NOMO-1 treated with DMSO at 0.1 percent for 48 hours (cell line): ENCODE results near the gene CMTM6.
"Not testable (repeated sequence)": the region's sequence is repeated elsewhere in the genome, so short reads cannot be mapped to it uniquely, and the experiment has no call there.

ENCODE experiments used
- DNase-seq: peaks from one replicate; lab custom pipeline; 2025; ENCODE audit not compliant: unreplicated experiment; lab: John Stamatoyannopoulos, UW

CMTM6 gene

GRCh38 chr3:32467333-32468070 is 35.1 kb downstream of the CMTM6 start:
- DNase-seq = peak; percentile 47

DNA sequence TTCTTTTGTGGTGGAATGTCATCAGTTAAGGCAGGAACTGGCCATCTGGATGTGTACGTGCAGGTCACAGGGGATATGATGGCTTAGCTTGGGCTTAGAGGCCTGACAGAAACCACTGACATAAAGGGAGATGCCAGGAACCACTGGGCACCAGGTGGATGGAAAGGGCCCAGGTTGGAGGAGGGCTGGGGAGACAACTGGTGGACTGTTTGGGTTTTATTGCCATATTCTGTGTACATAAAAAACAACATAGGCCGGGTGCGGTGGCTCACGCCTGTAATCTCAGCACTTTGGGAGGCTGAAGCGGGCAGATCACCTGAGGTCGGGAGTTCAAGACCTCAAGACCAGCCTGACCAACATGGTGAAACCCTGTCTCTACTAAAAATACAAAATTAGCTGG is 35.8 kb downstream of the CMTM6 start:
- DNase-seq = not testable (repeated sequence)

GRCh38 chr3:32464726-32465125 is 37.9 kb downstream of the CMTM6 start:
- DNase-seq = not testable (repeated sequence)

DNA sequence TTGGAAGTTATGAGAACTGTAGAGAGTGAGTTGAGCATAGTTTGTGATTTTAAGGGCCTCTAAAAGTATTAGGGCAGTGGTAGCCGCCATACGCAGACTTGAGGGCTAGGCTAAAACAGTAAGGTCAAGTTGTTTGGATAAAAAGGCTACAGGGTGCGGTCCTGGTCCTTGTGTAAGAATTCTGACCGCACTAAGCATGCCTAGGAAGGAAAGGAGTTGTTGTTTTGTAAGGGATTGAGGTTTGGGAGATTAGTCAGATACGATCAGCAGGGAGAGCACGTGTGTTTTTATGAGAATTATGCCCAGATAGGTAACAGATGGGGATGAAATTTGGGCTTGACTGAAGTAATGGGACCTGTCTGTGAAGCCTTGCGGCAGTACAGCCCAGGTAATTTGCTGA is 39.2 kb downstream of the CMTM6 start:
- DNase-seq = not testable (repeated sequence)

DNA sequence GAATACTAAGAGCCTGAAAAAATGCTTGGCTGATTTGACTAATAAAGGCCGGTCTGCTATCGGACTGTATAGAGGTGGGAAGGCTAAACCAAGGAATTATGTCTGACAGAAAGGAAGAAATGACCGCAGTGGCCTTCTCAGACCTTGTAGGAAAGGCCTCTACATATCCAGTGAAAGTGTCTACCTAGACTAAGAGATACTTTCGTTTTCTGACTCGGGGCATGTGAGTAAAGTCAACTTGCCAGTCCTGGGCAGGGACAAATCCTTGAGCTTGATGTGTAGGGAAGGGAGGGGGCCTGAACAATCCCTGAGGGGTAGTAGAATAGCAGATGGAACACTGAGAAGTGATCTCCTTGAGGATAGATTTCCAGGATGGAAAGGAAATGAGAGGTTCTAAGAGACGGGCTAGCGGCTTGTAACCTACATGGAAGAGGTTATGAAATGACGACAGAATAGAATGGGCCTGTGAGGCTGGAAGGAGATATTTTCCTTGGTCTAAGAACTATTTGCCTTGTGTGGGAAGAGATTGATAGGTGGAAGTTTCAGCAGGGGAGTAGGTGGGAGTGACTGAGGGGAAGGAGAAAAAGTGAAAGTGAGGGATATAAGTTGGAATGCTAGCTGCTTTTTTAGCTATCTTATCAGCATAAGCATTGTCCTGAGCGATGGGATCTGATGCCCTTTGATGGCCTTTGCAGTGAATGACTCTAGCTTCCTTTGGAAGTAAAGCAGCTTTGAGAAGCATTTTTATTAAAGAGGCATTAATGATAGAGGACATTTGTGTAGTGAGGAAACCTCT is 40.3 kb downstream of the CMTM6 start:
- DNase-seq = not testable (repeated sequence)

DNA sequence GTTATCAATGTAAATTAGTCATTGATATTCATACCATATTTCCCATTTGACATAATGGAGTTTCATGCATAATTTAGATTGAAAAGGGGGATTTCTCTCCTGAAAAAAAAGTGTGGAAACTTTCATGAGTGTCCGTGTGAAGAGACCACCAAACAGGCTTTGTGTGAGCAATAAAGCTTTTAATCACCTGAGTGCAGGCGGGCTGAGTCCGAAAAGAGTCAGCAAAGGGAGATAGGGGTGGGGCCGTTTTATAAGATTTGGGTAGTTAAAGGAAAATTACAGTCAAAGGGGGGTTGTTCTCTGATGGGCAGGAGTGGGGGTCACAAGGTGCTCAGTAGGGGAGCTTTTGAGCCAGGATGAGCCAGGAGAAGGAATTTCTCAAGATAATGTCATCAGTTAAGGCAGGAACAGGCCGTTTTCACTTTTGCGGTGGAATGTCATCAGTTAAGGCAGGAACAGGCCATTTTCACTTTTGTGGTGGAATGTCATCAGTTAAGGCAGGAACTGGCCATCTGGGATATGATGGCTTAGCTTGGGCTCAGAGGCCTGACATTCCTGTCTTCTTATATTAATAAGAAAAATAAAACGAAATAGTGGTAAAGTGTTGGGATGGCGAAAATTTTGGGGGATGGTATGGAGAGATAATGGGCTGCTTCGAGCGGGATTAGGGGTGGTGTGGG is 41.7 kb downstream of the CMTM6 start:
- DNase-seq = not testable (repeated sequence)

GRCh38 chr3:32460031-32460749 is 42.5 kb downstream of the CMTM6 start:
- DNase-seq = no peak

DNA sequence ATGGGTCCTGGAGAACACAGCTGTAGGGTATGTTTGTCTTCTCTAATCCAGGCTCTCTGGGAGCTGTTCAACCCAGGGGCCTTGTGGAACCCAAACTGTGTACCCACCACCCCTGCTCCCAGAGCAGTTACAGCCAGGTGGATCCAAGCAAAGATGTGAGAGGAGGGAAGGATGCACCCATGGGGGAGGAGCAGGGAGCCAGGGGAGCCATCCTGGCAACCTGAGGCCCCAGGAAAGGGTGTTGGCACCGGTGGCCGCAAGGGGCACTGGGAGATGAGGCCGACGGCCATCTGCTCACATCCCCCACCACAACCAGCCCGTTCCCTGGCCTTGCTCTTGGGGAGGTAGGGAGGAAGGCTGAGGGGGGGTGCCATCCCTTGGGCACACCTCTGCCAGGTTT is 43.2 kb downstream of the CMTM6 start:
- DNase-seq = no peak

- DNase-seq = peak; percentile 66
Observed at GRCh38 chr3:32457971-32458471, 44.6 kb downstream of the CMTM6 start.

DNA sequence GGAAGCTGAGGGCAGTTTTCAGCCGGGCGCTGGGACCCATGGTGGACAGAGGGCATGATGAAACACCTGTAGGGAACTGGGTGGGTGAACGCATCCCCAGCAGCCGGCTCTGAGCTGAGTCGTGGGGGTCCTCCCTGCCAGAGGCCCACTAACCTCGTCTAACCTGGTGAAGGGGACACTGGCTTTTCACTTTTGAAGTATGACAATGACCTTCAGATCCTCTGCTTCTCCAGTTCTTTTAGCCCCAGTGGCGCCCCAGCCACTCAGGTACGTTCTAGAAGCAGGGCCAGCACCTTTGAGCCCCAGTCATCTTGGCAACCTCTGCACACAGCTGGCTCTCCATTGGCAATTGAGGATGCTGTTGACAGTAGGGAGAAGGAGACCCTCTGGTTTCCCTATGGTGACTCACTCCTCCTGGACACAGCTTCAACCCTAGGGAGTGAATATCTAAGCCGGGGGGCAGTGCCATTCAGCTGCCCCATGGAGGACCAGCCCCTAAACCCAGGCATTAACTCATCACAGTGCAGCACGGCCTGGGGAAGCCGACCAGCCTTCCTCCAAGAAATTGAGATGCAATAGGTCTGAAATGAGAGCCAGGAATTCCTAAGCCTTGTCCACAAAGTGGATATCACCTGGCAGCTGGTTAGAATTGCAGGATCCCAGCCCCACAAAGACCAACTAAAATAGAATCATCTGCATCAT is 46.1 kb downstream of the CMTM6 start:
- no peak for DNase-seq

DNA sequence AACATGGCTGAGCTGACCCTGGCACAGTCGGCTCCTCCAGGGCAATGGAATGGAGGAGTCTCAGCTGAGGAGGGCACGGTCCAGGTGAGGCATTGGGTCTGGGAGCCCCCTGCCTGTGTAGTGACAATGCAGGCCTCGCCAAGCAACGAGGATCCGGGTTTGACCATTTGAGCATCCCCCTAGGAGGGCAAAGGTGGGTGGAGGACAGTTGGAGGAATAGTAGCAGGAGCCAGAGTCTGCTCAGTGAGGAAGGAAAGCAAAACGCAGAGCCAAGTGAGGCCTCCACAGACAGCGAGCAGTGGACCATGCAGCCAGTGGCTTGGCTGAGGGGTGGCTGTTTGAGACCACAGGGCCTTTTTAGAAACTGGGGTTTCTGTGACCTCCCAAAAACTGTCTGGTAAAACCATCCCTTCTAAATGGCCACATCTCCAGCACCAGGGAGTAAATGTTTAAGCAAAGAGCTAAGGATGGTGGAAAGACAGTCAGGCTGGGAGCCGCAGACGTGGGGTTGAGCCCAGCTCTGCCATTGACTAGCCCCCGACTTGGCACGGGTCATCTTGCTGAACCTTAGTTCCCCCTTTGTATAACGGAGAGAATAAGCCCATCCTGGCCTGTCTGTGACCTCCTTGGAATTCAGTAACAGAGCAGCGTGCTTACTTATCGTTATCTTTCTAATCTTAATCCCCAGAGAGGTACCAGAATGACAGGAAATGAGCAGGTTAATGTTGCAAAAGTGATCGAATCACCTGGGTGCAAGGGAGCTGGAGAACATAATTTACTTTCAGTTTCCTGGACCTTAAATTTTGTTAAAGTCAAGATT is 46.8 kb downstream of the CMTM6 start:
- DNase-seq = no peak

DNA sequence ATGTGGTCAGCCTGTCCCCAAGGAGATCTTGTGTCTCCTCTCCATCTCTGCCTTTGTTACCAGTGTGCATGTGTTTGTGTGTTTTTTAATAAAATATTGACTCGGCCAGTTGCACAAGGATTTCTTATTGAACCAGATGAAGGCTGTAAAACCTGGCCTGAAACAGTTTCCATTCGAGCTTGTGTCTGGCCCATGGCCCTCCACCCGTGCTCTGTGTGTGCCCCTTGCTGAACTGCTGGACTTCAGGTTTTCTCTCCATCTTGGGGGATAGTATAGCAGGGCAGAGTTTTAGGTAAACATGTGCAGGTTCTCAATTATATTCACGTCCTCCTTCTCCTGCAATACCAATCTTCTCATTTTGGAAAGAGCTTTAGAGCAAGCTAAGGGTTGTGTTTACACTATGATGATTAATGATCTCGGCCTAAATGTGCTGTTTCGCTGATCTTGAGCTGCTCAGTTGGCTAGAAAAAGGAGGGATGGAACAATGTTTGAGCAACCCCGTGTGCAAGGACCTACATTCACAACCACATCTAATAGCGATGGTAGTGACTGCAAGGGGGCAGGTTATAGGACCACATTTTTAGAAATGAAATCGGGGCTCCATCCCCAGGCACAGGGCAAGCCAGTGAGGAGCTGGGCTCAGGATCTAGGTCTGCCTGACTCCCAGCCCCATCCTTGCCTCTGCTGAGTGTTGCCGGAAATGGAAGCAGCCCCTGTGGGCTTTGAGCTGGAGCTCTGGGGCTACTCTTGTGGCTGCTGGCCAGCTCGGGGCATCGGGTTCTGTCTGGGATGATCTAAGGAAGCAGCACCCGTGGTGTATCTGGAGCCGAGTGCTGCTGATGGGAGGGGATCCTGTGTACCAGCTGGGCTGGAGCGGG is 47.7 kb downstream of the CMTM6 start:
- no peak for DNase-seq

DNA sequence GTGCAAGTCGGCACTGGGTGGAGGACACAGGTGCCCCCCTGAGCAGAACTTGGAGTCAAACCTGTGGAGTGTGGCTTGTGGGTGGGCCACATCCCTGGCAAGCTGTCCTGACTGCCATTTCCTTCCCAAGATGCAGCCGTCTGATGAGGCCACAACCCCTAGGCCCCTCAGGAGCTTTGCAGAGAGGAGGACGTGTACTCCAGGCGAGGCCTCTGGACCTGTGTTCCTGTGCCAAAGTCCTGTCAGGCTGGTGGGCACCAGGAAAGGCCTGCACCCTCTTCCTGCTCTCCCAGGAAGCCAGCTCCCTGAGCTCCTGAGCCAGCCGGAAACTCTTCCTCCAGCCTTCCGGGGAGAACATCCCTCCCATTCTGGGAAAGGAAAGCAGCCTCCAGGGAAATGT is 48.5 kb downstream of the CMTM6 start:
- DNase-seq = no peak

GRCh38 chr3:32453346-32453745 is 49.3 kb downstream of the CMTM6 start:
- DNase-seq = no peak

GRCh38 chr3:32452009-32452408 is 50.6 kb downstream of the CMTM6 start:
- no peak for DNase-seq

- DNase-seq = no peak
Observed at GRCh38 chr3:32450992-32451659, 51.5 kb downstream of the CMTM6 start.

GRCh38 chr3:32450426-32450825 is 52.2 kb downstream of the CMTM6 start:
- DNase-seq = no peak

GRCh38 chr3:32449691-32450090 is 53.0 kb downstream of the CMTM6 start:
- no peak for DNase-seq
